ENCODE data around the gene CRTAC1. TPM values are rescaled to one million over a fixed set of nuclear protein-coding genes. Genes with fewer than 3 reads are reported as not detected.

Gene CRTAC1
- total RNA-seq, 1 donor: not detected

DNA sequence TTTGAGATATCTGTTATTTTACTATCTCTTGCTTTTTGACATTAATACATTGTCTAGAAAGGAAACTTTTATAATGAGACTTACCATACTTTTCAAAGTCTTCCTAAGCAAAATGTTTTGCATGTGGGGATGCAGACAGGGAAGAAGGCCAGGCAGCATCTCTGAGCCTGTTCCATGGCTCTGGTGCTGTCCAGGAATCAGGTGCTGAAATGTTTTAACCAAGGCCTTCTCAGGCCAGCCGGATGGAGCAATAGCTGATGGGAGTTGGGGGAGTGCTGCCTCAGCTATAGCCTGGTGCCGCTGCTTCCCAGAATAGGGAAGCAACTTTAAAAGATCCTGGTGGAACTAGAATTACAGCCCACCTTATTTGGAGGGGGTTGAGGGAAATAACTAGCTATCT lies 38.5 kb downstream of the CRTAC1 start:
- no peak overlapping the region for H3K4me3 ChIP-seq (ENCODE audit: low read depth, low read length)
- DNase-seq (ENCODE audit: low read depth): peak; percentile 15
- TF ChIP-seq, protein P1, sequence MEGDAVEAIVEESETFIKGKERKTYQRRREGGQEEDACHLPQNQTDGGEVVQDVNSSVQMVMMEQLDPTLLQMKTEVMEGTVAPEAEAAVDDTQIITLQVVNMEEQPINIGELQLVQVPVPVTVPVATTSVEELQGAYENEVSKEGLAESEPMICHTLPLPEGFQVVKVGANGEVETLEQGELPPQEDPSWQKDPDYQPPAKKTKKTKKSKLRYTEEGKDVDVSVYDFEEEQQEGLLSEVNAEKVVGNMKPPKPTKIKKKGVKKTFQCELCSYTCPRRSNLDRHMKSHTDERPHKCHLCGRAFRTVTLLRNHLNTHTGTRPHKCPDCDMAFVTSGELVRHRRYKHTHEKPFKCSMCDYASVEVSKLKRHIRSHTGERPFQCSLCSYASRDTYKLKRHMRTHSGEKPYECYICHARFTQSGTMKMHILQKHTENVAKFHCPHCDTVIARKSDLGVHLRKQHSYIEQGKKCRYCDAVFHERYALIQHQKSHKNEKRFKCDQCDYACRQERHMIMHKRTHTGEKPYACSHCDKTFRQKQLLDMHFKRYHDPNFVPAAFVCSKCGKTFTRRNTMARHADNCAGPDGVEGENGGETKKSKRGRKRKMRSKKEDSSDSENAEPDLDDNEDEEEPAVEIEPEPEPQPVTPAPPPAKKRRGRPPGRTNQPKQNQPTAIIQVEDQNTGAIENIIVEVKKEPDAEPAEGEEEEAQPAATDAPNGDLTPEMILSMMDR (IDR thresholded peaks at IDR 0.05; ENCODE audit: insufficient read depth, low read length): no peak

GRCh38 chr10:97981816-97982215 lies 48.6 kb downstream of the CRTAC1 start:
- DNase-seq (ENCODE audit: low read depth): no peak
- no peak overlapping the region for H3K4me3 ChIP-seq (ENCODE audit: low read depth, low read length)
- TF ChIP-seq, protein P1 (IDR thresholded peaks at IDR 0.05; ENCODE audit: insufficient read depth, low read length): no peak

DNA sequence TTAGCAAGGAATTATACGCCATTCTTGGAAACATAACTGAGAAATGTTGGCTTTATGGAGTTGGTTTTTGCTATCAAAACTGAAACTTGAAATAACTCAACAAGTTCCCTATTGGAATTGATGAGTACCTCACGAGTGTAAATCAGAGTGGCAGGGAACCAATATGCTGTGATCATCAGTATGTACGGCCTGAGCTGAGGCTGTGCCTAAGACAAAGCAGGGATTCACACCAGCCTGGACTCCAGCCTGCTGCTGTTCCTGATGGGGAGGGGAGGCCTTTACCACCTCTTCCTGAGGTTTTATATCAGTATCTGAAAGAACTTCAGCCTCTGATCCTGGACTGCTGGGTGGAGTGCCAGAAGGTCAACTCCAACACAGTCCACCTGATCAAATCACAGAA lies 52.7 kb downstream of the CRTAC1 start:
- H3K4me3 ChIP-seq (ENCODE audit: low read depth, low read length): no peak overlapping the region
- TF ChIP-seq, protein P1 (IDR thresholded peaks at IDR 0.05; ENCODE audit: insufficient read depth, low read length): no peak
- no peak for DNase-seq (ENCODE audit: low read depth)

DNA sequence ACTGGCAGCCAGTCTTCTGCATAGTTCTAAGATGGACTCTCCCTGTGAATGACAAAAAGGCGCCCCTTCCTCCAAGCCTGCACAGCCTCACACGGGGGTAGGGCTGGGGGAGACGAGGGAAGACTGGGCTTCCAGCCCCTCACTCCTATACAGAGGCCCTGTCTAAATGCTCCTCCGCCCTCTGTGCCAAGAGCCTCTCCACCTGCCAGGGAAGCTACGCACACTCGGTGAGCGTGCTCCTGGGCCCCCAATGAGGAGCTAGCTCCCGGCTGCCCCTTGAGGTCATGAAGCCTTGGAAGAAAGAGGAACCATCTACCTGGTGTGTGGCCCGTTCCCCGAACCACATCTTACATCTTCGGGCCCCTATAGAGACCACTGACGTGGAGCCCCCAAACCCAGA lies 54.8 kb downstream of the CRTAC1 start:
- no peak for DNase-seq (ENCODE audit: low read depth)
- H3K4me3 ChIP-seq (ENCODE audit: low read depth, low read length): no peak overlapping the region
- TF ChIP-seq, protein P1 (IDR thresholded peaks at IDR 0.05; ENCODE audit: insufficient read depth, low read length): no peak

- no peak for DNase-seq (ENCODE audit: low read depth)
- no peak overlapping the region for H3K4me3 ChIP-seq (ENCODE audit: low read depth, low read length)
- TF ChIP-seq, protein P1 (IDR thresholded peaks at IDR 0.05; ENCODE audit: insufficient read depth, low read length): no peak
Observed at GRCh38 chr10:97974526-97975525, 55.6 kb downstream of the CRTAC1 start.

DNA sequence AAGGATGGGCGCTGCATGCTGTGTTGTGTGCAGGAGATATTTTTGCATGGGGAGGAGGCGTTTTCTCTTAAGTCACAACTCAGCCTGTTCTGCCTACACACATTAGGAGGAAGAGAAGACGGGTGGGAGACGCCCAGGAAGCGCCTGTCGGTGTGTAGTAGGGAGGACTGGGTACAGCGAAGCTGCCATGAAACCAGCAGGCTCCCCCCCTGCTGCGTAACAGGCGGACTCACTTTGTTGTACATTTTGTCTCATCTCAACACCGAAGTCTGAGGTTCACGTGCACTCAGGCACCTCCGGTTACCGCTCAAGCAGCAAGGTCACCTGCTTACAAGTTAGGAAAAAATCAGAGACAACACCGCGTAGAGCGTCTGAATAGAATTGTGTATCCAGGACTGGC lies 56.3 kb downstream of the CRTAC1 start:
- no peak overlapping the region for H3K4me3 ChIP-seq (ENCODE audit: low read depth, low read length)
- DNase-seq (ENCODE audit: low read depth): no peak
- TF ChIP-seq, protein P1 (IDR thresholded peaks at IDR 0.05; ENCODE audit: insufficient read depth, low read length): no peak

All from fibroblast of the aortic adventitia (primary cell).